ENCODE measurements around the gene PER3.

PER3 gene

GRCh38 chr1:7873801-7874795 is 90.0 kb downstream of the PER3 start:
- DNase-seq (ENCODE audit: low read depth) = no peak

- no peak for DNase-seq (ENCODE audit: low read depth)
Observed at GRCh38 chr1:7878027-7878426, 93.9 kb downstream of the PER3 start.

- no peak for DNase-seq (ENCODE audit: low read depth)
Observed at GRCh38 chr1:7879228-7879627, 95.1 kb downstream of the PER3 start.

GRCh38 chr1:7884757-7885156 is 100.7 kb downstream of the PER3 start:
- DNase-seq (ENCODE audit: low read depth) = no peak

GRCh38 chr1:7885513-7886404 is 101.7 kb downstream of the PER3 start:
- DNase-seq (ENCODE audit: low read depth) = no peak

GRCh38 chr1:7886405-7886745 is 102.3 kb downstream of the PER3 start:
- DNase-seq (ENCODE audit: low read depth) = no peak

- DNase-seq (ENCODE audit: low read depth) = peak; percentile 71
Observed at GRCh38 chr1:7888248-7889081, 104.4 kb downstream of the PER3 start.

- DNase-seq (ENCODE audit: low read depth) = no peak
Observed at GRCh38 chr1:7890853-7891252, 106.8 kb downstream of the PER3 start.

- no peak for DNase-seq (ENCODE audit: low read depth)
Observed at GRCh38 chr1:7891804-7892203, 107.7 kb downstream of the PER3 start.

- peak; percentile 78 for DNase-seq (ENCODE audit: low read depth)
Observed at GRCh38 chr1:7893529-7894180, 109.6 kb downstream of the PER3 start.
